ENCODE data around the gene ABCB11.

DNA sequence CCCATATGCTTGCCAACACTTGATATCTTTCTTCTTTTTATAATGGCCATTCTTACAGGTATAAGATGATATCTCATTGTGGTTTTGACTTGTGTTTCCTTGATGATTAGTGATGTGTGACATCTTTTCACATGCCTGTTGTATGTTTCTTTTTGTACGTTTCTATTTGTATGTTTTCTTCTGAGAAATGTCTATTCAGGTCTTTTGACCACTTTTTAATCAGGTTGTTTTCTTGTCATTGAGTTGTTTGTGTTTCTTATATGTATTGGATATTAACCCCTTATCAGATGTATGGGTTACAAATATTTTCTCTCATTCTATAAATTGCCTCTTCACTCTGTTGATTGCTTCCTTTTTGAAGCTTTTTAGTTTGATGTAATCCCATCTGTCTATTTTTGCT lies 42.4 kb downstream of the ABCB11 start:
- TF ChIP-seq, protein P1, sequence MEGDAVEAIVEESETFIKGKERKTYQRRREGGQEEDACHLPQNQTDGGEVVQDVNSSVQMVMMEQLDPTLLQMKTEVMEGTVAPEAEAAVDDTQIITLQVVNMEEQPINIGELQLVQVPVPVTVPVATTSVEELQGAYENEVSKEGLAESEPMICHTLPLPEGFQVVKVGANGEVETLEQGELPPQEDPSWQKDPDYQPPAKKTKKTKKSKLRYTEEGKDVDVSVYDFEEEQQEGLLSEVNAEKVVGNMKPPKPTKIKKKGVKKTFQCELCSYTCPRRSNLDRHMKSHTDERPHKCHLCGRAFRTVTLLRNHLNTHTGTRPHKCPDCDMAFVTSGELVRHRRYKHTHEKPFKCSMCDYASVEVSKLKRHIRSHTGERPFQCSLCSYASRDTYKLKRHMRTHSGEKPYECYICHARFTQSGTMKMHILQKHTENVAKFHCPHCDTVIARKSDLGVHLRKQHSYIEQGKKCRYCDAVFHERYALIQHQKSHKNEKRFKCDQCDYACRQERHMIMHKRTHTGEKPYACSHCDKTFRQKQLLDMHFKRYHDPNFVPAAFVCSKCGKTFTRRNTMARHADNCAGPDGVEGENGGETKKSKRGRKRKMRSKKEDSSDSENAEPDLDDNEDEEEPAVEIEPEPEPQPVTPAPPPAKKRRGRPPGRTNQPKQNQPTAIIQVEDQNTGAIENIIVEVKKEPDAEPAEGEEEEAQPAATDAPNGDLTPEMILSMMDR (conservative IDR thresholded peaks at IDR 0.05), result no peak
- TF ChIP-seq EZH2 (IDR thresholded peaks at IDR 0.05; ENCODE audit: low read depth), result no peak
